Urinary bladder (tissue), 4 donors: ENCODE data around the gene FAM53B. TPM values are rescaled to one million over a fixed set of nuclear protein-coding genes. Genes with fewer than 3 reads are reported as not detected.

Experiments used
- DNase-seq: peaks from one replicate; pipeline ENCODE4 v3.0.0-alpha.2; 2015; ENCODE audit errors: extremely low spot score
- H3K27ac ChIP-seq: one replicate; pipeline ENCODE4 v1.5.1; 2013; ENCODE audit warnings: low read depth, mild to moderate bottlenecking, moderate library complexity
- H3K36me3 ChIP-seq: one replicate; pipeline ENCODE4 v1.6.1; 2013; ENCODE audit warnings: mild to moderate bottlenecking, moderate library complexity; ENCODE audit not compliant: insufficient read depth
- H3K4me1 ChIP-seq: one replicate; pipeline ENCODE4 v1.6.1; 2013; ENCODE audit warnings: mild to moderate bottlenecking, moderate library complexity; ENCODE audit not compliant: insufficient read depth
- H3K4me3 ChIP-seq: one replicate; pipeline ENCODE4 v1.5.1; 2013; ENCODE audit warnings: low read depth, low read length
- WGBS: extraction: QIAGEN DNeasy Blood & Tissue Kit; methylation state at CpG from one replicate; pipeline ENCODE4 v1.1.7; 2013; 5-methylcytosine and 5-hydroxymethylcytosine counted together
- polyA plus RNA-seq: library from polyadenylated mRNA; stranded (reverse); fragments of 200-250 nt; gene quantifications from one replicate; pipeline ENCODE4 v1.2.3, GENCODE V29; 2013
- total RNA-seq: library from RNA; depleted of rRNA; stranded (reverse); fragments of >200 nt; gene quantifications from one replicate; pipeline ENCODE4 v1.2.3, GENCODE V29; 2014
- donor health status: healthy with polysubstance abuse.
- donor health status: healthy.

FAM53B gene
- total and polyA plus RNA-seq, 2 donors = 15.9 to 19.8 TPM

DNA sequence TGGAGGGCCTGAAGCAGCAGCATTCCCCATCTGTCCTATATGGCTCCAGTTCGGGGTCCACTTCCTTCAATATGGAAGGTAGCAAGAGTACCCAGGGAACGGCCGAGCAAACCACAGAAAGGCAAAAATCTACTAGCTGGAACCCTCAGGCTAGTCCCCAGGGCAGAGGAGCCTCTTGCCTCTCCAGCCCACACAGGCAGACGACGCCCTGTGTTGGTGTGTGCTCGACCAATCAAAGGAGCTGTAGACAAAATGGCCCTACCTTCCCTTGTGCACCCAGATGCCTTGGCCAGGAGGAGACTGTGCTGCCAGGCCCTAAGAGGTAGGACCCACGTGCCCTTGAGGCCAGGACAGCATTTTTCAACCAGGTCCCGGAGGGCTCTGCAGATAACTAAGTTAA lies 91.5 kb downstream of the FAM53B start:
- no peak for DNase-seq
- WGBS = 94% methylated on average over 8 of the region's 8 CpGs
- Histone ChIP-seq H3K4me3 (no peak overlapping the region), H3K36me3 (no peaks in the 10 kb centered on the region), H3K27ac (no peak overlapping the region), H3K4me1 (no peaks in the 10 kb centered on the region)

DNA sequence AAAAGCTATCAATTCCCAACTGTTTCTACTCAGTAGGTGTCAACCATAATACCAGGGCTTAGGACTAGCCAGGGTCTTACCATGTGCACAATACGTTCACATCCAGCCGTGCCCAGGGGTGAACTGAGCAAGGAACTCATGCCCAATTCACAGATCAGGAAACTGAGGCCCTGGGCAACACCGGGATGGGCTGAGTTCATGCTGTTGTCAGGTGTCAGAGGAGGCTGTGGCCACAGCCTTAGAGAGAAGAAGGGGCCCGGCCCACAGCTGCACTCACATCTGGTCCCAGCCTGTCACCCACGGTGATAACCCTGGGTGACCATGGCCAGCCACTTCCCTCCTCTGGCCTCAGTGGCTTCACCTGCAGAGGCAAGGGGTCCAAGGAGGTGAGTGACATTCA lies 92.0 kb downstream of the FAM53B start:
- peaks cover 3% of the 10 kb centered on the region for H3K4me1 ChIP-seq

DNA sequence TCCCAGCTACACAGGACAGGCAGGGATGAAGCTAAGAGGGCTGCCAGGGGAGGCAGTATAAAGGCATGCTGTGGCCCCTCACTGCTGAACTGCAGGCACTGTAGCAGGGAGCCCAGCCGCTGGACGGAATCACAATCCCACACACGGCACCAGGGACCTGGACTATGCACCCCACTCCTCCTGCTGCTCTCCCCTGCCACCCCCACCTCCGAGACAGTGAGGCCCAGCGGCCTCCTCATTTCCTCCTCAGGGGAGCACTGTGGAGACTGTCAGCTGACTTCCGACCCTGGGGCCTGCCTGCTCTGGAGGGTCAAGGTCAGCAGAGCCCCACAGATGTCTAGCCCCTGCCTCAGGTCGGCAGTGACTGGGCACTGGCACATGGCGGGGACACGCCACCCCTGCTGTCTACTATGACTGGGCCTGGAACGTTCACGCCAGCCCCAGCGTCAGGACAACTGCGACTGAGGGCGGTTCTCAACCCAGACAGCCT lies 92.7 kb downstream of the FAM53B start:
- WGBS = 84% methylated on average over 14 of the region's 14 CpGs
- no peak overlapping the region for H3K4me3 ChIP-seq
- no peaks in the 10 kb centered on the region for H3K36me3 ChIP-seq
- no peak overlapping the region for H3K27ac ChIP-seq
- DNase-seq = no peak
- H3K4me1 ChIP-seq = peaks cover 3% of the 10 kb centered on the region

More for the DNA sequence above, 92.0 kb downstream of the FAM53B start:
- no peak for DNase-seq
- 94% methylated on average over 5 of the region's 5 CpGs for WGBS
- Histone ChIP-seq H3K27ac (no peak overlapping the region), H3K4me3 (no peak overlapping the region), H3K36me3 (no peaks in the 10 kb centered on the region)

DNA sequence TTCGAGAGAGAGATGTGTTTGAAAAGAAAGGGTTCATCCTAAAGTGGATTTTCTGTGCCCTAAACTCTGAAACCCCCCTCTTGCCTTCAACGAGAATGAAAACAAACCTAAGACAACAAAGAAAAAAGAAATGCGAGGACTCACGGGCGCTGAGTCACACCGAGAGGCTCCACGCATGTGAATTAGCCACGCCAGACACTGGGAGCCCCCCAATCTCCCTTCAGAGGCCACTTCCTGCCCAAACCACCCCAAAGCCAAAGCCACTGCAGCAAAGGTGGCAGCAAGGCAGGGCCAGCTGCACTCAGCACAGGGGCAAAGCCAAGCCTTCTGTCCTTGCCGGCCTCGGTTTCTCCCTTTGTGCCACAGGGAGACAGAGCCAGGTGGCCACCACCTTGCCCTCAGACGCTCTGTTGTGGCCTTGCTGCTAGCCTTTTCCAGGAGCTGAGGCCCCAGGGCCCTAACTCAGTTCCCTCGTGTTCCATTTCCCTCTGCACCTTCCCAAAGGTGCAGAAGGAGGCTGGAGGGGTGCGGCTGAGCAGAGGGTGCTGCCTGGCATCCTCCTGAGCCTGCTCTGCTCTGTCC lies 93.3 kb downstream of the FAM53B start:
- H3K4me1 ChIP-seq = peaks cover 3% of the 10 kb centered on the region

DNA sequence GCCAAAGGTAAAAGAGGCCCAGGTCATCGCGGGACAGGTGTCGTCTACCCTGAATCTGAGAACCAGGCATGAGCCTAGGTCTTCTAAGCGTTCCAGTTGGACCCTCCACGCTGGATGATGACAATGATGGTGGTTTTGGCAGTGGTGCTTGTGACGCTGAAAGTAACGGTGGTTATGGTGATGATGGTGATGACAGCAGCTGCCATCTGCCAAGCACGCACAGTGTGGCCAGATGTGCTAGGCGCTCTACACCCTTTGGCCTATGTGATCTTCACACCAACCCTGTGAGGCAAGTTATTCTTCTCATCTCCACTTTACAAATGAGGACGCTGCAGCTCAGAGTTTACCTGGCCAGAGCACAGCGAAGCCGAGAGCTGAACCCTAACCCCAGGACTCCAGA lies 93.9 kb downstream of the FAM53B start:
- no peak overlapping the region for H3K4me3 ChIP-seq
- H3K4me1 ChIP-seq = peaks cover 3% of the 10 kb centered on the region
- 96% methylated on average over 12 of the region's 12 CpGs for WGBS
- no peak for DNase-seq
- no peaks in the 10 kb centered on the region for H3K36me3 ChIP-seq
- no peak overlapping the region for H3K27ac ChIP-seq

More for the DNA sequence above, 93.3 kb downstream of the FAM53B start:
- no peak for DNase-seq
- 85% methylated on average over 13 of the region's 13 CpGs for WGBS
- Histone ChIP-seq H3K4me3 (no peak overlapping the region), H3K36me3 (no peaks in the 10 kb centered on the region), H3K27ac (no peak overlapping the region)

DNA sequence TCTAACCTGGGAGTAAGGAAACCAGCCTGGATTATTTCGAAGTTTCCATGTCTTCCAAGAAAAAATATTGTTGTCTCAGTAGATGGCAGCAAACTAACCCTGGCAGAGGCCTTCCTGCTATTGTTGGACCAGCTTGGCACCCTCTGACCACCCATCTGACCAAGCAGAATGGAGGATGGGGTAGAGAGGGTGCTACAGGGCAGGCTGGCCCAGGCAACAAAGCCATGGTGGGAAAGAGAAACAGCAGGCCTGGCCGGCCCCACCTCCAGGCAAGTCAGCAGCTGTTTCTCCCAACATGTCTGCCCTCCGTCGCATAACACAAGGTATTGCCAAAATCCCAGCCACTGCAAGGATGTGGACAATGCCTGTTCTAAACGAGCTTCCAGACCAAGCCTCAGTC lies 95.0 kb downstream of the FAM53B start:
- peak overlapping the region; percentile 25 for H3K27ac ChIP-seq
- H3K4me3 ChIP-seq = no peak overlapping the region
- H3K4me1 ChIP-seq = peaks cover 3% of the 10 kb centered on the region
- WGBS = 27% methylated on average over 5 of the region's 5 CpGs
- H3K36me3 ChIP-seq = no peaks in the 10 kb centered on the region
- DNase-seq = no peak

DNA sequence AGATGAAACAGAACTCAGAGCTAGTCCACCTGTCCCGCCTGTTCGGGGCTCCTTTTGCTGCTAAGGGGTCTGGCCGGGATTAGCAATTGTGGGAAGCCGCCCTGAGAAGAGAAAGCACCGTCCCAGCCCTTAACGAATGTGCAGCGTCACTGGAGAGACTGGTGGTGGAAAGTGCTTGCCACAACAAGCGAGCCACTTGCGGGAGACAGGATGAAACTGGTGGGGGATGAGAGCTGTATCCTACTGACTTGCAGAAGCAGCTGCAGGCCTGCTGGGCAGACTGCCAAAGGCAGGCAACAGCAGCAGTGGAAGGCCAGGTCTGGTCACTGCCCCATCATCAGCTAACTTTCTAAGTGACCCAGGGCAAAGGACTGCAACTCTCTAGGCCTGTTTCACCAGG lies 95.4 kb downstream of the FAM53B start:
- H3K4me3 ChIP-seq = no peak overlapping the region
- peak overlapping the region; percentile 32 for H3K27ac ChIP-seq
- DNase-seq = peak; percentile 31
- peaks cover 3% of the 10 kb centered on the region for H3K4me1 ChIP-seq
- H3K36me3 ChIP-seq = no peaks in the 10 kb centered on the region
- WGBS = 52% methylated on average over 9 of the region's 9 CpGs

DNA sequence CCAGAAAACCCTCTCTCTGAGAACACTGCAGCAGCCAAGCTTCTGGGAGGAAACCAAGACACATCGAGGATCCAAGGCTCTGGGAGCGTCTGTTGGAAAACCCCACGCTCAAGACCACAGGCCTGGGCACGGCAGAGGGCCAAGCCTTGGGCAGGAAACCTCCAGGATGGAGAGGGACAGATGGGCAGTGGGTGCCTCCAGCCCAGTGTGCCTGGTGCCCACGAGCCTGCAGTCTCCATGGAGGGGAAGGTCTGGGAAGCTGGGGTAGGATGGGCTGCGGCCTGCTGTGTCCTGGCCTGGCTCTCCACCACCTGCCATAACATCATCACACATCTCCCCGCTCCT lies 96.1 kb downstream of the FAM53B start:
- no peak for DNase-seq
- peak overlapping the region; percentile 32 for H3K27ac ChIP-seq
- no peak overlapping the region for H3K4me3 ChIP-seq
- peaks cover 3% of the 10 kb centered on the region for H3K4me1 ChIP-seq
- no peaks in the 10 kb centered on the region for H3K36me3 ChIP-seq
- 69% methylated on average over 7 of the region's 7 CpGs for WGBS

DNA sequence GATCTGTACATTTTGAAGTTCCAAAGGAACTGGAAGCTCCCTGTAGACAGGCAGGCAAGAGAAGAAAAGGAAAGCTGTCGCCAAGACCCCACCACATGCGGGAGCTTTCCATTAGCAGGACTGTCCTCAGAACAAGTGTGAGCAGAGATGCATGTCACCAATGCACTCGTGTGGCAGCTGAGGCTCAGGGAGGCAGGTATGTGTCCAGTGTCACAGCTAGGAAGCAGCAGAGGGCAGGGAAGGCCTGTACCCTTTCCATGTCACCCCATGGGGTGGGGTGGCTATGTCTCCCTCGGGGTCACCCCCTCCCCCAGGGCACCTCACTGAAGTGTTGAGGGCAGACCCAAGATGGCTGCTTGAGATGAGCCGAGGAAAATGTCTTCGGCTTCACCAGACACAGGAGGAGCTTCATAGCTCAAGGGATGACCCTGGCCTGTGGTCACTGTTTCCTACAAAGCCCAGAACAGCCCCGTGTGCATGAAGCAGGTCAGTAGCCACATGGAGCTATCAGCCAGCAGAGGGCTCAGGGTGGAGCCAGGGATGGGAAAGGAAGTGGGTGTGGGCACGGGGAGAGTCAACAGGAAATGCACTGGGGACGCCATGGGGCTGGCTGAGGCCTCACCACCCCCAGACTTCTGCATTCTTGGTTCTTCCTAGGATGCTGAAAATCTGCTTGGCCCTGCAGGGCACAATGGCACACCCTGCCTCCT lies 96.6 kb downstream of the FAM53B start:
- Histone ChIP-seq H3K4me1 (peaks cover 3% of the 10 kb centered on the region), H3K4me3 (no peak overlapping the region), H3K36me3 (no peaks in the 10 kb centered on the region), H3K27ac (peak overlapping the region; percentile 32)
- no peak for DNase-seq
- WGBS = 75% methylated on average over 9 of the region's 9 CpGs

DNA sequence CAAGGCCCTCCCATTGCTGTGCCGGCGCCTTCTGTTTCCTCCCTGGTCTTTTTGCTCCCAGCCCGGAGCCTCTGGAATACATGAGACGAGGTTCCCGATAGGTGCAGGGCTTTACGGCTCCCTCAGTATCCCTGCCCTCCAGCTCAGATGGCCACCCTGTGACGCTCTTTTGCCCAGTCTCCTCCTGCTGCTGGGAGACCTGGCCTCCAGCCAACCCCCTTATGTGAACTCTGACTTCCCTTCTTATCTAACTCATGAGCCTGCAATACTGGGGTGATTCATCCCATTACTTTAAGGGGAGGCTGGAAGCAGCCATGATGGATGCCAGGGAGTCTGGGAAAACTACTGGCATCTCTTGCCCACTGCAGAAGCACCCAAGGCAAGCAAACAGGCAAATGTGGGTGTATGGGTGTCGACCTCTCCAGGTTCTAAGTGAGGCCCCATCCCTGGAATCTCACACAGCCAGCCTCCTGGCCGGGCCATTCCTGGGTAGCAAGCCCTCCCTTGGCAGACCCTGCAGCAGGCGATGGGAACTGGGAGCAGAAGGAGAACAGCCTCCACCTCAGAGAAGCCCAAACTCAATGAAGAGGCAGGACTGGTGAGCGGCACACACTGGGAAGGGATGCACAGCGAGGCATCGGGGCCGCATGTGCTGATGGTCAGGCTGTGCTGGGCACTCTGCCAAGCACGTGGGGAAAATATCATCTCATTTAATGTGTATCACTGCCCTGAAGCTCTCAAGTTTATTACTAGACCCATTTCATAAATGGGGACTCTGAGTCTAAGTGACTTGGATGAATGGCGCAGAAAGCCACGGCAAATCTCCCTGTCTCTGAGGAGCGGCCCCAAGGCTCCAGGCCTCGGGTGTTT lies 97.5 kb downstream of the FAM53B start:
- 69% methylated on average over 19 of the region's 19 CpGs for WGBS
- no peaks in the 10 kb centered on the region for H3K36me3 ChIP-seq
- no peak overlapping the region for H3K4me3 ChIP-seq
- H3K27ac ChIP-seq = no peak overlapping the region
- no peak for DNase-seq
- peaks cover 3% of the 10 kb centered on the region for H3K4me1 ChIP-seq

DNA sequence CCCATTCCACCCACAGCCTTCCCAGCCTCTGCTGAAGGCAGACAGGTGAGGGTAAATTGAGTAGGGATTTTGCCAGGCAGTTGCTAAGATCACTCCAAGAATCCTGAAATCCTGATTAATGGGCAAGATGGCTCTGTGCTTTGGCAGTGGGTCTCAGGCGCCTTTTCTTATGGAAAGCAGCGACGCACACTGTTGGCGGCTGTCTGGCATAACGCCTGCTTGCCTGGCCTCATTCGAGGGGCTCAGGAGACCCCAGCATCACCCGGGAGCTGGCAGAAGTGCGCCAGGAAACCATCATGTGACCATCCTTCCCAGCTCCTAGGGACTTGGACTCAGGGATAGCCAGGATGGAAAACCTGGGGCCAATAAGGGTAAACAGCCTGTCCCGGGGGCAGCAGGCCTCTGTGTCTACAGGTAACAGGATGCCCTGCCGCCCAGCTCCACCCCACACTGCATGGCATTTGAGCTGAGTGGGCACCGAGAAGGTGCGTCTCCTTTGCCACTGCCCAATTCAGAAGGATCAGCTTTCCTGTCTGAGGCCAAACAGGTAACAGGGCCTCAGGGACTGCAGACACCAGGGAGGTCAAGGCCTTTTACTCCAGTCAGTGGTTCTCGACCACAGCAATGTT lies 98.6 kb downstream of the FAM53B start:
- WGBS = 92% methylated on average over 13 of the region's 13 CpGs
- H3K36me3 ChIP-seq = no peaks in the 10 kb centered on the region
- H3K4me3 ChIP-seq = no peak overlapping the region
- H3K4me1 ChIP-seq = peaks cover 4% of the 10 kb centered on the region
- H3K27ac ChIP-seq = no peak overlapping the region
- DNase-seq = no peak

DNA sequence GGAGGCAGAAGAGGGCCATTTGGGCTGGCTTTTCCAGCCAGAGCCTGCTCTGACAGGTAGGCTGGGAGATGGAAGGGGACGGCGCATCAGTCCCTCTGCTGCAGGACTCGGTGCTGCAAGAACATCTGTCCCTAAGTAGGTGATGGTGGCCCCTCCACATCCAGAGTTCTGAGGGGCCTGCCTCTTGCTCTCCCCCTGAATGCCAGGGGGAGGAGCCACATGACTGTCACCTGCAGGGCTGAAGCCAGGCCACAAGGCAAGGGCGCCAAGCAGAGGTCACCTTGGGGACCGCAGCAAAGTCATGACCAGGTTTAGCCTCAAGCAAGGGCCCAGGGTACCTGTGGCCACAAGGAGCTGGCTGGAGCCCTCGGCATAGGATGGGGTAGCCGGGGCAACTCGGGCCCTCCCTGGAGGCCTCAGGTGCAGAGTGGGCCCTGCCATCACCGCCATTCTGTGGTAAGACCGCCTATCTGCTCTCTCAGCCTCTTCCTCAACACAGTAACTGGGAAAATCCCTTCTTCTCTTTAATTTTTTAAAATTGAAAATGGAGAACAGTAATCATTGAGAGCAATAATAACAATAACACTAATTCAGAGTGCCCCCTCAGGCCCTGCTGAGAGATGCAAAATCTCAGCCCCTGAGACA lies 99.3 kb downstream of the FAM53B start:
- Histone ChIP-seq H3K27ac (no peak overlapping the region), H3K36me3 (no peaks in the 10 kb centered on the region), H3K4me3 (no peak overlapping the region), H3K4me1 (peaks cover 4% of the 10 kb centered on the region)
- no peak for DNase-seq
- 97% methylated on average over 10 of the region's 10 CpGs for WGBS

DNA sequence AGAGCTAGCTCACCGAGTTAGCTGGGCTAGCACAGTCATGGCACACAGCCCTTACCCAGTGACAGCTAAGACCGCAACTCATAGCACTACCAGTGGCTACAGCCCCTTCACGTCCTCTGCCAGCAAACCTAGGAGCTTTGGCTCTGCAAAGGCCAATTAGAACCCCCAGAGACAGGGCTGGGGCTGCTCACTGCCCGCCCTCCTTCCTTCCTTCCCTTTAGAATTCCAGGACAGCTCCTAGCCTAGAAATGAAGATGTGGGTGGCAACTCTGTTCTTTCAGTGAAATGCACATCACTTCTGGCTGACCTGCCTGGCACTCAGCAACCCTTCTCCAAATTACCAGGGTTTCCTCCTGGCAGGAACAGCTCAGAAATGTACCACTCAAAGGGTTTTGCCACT lies 99.9 kb downstream of the FAM53B start:
- Histone ChIP-seq H3K4me3 (no peak overlapping the region), H3K36me3 (no peaks in the 10 kb centered on the region), H3K4me1 (peaks cover 4% of the 10 kb centered on the region), H3K27ac (no peak overlapping the region)
- DNase-seq = no peak
- WGBS = 92% methylated on average over 4 of the region's 4 CpGs
